Measurements from ENCODE around the gene OTOF.

Gene OTOF

DNA sequence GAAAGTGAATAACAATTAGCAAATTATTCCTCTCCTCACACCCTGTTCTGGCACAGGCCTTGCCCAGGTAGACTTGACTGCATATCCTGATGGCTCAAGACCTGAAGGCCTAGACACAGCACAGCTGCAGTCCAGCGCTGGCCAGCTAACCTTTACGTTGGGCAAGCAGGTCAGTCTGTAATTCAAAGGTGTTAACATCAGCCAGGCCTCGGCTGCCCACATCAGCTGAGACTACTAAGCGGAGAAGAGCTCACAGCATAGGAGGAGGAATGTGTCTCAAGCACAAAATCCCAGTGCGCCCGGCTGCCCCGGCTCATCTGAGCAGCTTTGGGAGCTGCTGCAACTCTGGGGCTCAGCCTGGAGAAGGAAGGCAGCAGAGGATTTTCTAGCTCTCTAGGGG, 33.5 kb upstream of the OTOF start:
- TF ChIP-seq GATA1 (IDR thresholded peaks at IDR 0.05; ENCODE audit: low read depth, low read length) (no peak), POLR2A (IDR thresholded peaks at IDR 0.05; ENCODE audit: low read length) (no peak)
- no peak for DNase-seq

DNA sequence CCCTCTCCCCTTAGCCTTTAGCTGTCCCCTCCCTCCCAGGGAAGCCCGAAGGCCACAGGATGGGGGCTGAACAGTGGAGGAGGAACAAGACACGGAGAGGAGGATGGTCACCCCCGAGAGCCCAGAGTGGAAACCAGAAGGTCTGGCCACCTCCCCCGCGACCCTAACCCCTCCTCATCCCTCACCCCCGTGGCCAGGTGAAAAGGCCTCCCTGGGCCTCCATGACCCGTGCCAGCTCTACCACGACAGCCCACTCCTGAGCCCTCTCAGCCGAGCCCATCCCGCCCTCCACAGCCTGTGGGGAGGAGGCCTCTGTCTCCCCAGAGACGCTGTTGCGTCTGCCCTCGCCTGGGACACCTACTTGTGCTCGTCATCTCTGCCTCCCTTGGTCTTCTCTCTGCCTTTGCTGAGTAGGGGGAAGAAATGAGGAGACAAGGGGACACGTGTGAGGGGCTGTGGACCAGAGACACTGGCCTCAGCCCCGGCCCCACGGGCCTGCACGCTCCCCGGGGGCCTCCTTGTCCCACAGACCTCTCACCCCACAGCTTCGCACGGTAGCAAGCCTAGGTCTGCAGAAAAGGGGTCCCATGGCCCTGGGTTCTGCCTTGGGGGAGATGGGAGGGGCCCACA, 32.5 kb upstream of the OTOF start:
- DNase-seq = no peak
- TF ChIP-seq GATA1 (IDR thresholded peaks at IDR 0.05; ENCODE audit: low read depth, low read length) (no peak), POLR2A (IDR thresholded peaks at IDR 0.05; ENCODE audit: low read length) (no peak)

DNA sequence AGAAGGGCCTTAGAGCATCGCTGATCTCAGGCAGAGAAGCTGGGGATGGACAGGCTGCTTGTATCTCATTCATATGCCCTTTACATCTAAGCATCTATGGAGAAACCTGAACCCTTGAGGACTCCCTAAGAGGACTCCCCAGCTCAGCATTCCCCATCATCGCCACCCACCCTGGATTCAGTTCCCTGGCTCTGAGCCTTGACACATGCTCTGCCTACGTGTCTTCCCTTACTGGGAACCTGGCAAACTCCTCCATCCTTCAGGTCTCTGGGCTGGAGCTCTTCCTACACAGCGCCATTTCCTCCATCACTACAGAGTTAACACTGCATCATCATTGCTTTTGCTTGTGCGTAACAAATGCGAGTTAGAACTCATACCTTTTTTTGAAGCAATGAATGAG, 31.2 kb upstream of the OTOF start:
- DNase-seq = no peak
- TF ChIP-seq POLR2A (IDR thresholded peaks at IDR 0.05; ENCODE audit: low read length) = no peak
- TF ChIP-seq GATA1 (IDR thresholded peaks at IDR 0.05; ENCODE audit: low read depth, low read length) = no peak

DNA sequence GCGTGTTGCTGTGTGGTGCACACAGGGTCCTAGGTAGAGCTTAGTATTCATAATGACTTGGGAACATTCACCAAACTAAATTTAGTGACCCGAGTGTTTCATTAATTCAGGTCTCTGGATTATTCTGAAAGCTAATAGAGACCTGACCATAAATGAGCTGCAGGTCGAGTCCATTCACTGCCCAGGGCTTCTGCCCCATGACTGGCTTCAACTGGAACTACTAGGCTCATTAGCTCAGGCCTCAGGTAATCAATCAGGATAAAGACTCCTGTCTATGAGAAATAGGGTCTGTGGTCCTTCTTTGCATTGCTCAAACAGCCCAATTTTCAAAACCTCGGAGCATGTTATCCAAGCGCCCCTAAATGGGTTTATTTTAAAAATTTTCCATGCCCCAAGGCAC, 30.0 kb upstream of the OTOF start:
- TF ChIP-seq POLR2A (IDR thresholded peaks at IDR 0.05; ENCODE audit: low read length) (no peak), GATA1 (IDR thresholded peaks at IDR 0.05; ENCODE audit: low read depth, low read length) (no peak)

DNA sequence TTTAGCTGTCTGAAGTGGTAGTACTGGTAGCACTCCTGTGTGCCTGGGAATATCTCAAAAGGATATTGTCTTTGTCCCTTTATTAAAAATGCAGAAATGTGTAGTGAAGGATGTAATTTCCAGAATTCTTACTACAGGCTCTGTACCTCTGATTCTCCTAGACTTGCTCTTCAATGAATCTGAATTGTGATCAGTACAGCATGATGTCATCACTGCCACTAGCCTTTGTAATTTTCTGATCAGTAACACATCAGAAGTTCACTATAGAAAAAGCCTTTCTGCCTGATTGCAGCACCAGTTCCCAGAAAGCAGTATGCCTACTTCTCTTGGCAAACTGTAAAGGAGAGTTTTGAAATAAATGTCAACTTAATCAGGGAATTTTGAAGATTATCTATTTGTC, 29.2 kb upstream of the OTOF start:
- TF ChIP-seq GATA1 (IDR thresholded peaks at IDR 0.05; ENCODE audit: low read depth, low read length) (no peak), POLR2A (IDR thresholded peaks at IDR 0.05; ENCODE audit: low read length) (no peak)
- no peak for DNase-seq

More for the DNA sequence above, 30.0 kb upstream of the OTOF start:
- DNase-seq = no peak

DNA sequence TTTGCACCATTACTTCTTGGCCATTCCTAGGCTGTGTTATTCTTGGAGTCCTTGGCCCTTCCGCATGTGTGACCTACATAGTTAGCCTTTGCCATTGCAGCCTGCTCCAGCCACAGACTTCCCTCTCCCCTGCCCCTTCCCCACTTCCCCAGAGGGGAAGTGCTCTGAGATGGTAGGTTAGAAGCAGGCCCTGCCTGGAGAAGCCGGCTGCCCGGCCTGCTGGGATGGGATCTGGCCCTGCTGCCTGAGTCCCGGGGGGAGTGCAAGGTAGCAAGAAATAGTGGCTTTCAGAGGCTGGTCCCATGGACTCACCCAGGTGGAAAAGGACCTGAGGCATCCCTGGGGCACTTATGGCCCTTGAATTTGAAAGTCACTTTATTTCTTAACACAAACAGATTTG, 28.4 kb upstream of the OTOF start:
- DNase-seq = no peak
- TF ChIP-seq GATA1 (IDR thresholded peaks at IDR 0.05; ENCODE audit: low read depth, low read length) (no peak), POLR2A (IDR thresholded peaks at IDR 0.05; ENCODE audit: low read length) (no peak)

DNA sequence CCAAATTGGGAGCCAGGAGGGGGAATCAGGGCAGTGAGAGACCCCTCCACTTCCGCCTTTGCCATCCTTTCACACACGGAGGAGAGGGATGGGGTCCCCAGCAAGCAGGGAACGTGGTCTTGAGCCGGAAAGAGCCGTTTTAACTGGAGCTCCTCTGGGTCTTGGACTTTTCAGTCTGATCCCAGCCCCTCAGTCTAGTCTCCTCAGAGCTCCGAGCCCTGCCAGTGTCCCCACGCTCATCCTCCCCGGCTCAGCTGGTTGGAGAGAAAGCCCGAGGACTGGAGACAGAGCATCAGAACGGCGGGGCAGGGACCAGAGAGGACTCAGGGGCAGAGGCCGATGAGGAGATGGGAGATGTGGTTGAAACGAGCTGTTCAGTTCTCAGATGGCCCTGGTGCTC, 26.1 kb upstream of the OTOF start:
- no peak for DNase-seq
- TF ChIP-seq GATA1 (IDR thresholded peaks at IDR 0.05; ENCODE audit: low read depth, low read length) = no peak
- no peak for TF ChIP-seq POLR2A (IDR thresholded peaks at IDR 0.05; ENCODE audit: low read length)

DNA sequence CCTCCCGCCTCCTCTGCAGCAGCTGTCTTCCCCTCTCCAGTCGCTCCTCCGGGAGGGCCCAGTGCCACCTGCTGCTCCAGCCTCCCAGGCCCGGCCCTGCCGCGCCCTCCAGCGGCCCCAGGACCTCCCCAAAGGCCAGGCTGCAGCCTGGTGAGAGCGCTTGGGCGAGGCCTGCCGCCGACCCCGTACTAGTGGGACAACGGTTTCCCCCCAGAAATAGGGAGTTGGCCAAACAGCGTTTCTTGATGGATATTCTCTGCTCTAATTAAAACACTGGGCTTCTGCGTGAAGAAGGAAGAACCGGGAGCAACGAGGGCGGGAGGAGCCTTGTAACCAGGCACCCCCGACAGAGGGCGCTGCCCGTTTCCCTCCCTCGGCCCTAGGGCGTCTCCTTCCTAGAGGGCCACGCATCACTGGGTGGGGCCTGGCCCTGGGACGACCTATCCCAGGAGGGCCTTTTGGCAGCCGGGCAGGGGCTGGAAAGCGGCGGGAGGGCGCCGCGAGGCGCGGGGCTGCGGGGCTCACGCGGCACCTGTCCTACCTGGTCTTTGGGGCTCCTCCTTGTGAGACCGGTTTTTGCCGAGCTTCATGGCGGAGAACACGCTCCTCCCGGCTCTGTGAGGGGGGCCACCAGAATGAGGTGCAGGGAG, 25.4 kb upstream of the OTOF start:
- DNase-seq = peak; percentile 75 to 85
- TF ChIP-seq POLR2A (IDR thresholded peaks at IDR 0.05; ENCODE audit: low read length) (no peak), GATA1 (IDR thresholded peaks at IDR 0.05; ENCODE audit: low read depth, low read length) (no peak)

DNA sequence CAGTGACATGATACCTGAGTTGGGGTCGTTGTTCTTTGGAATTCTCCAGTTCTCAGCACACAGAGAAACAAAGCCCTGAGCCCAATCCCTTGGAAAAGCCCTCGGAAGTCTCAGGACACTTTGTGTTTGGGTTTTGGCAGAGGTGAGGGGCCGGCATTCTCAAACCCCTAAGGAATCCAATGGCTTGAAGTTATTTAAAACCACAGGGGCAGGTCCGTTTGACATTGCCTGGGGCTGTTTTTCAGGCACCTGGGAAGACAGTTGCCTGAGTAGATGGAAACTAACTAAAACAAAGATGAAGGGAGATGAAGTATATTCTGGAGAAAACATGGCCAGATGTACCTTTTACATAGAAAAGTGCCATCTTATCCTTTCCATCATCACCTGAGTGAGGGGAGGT, 22.5 kb upstream of the OTOF start:
- no peak for DNase-seq
- no peak for TF ChIP-seq POLR2A (IDR thresholded peaks at IDR 0.05; ENCODE audit: low read length)
- no peak for TF ChIP-seq GATA1 (IDR thresholded peaks at IDR 0.05; ENCODE audit: low read depth, low read length)

DNA sequence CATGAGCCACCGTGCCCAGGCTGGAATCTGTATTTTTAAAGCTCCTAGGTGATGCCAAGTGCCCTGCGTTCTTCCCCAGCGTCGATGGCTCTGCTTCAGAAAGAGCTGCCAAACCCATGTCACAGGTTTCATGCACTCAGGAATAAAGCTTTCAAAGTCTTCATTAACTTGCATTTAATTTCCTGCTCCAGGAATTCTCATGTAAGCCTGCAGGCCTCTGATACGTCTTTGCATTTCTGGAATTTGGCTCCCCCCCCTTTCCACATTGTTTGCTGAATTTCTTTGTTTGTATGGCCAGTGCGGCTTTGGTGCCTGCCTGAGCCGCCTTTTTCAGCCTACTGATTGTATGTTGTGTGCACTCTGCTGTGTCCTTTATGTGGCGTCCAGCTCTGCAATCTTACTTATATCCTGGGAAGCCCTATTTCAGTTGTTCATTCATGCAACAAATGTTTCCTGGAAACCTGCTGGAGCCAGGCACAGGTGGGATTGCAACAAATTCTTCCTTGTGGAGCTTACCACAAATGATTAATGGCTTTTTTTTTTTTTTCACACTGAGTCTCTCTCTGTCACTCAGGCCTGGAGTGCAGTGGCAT, 17.9 kb upstream of the OTOF start:
- no peak for DNase-seq
- TF ChIP-seq GATA1 (IDR thresholded peaks at IDR 0.05; ENCODE audit: low read depth, low read length) (no peak), POLR2A (IDR thresholded peaks at IDR 0.05; ENCODE audit: low read length) (no peak)

DNA sequence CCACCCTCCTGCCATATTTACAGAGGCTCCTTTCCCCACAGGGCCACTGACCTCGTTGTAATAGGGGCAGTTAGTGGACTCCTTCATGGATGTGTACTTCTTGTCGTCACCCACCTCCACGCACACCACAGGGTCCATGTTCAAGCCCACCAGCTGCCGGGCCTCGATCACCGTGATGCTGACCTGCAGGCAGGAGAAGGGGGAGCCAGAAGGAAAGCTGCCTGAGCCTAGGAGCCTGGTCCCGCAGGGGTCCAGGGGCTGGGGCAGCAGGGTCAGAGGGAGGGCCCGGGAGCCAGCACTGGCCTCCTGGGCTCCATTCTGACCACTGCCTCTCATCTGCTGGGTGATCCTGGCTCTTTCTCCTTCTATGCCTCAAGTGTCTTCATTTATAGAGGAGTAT, 17.0 kb upstream of the OTOF start:
- no peak for DNase-seq
- no peak for TF ChIP-seq GATA1 (IDR thresholded peaks at IDR 0.05; ENCODE audit: low read depth, low read length)

DNA sequence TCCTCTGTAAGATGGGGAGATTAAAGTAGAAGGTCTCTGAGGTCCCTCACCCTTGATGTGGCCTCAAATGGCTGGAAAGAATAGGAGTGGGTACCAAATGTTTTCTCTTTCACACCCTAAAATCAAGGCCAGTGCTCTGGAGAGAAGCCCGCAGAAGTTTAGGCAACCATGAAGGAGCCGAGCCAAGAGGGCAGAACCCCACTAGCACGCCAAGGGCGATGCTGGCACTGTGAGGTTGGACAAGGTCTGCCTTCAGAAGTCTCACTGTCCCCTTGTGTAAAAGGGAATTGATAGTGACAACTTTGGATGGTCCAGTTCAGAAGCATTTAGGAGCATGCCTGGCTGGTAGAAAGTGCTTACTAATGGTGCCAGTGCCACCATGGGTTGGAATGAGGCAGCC, 16.3 kb upstream of the OTOF start:
- no peak for TF ChIP-seq POLR2A (IDR thresholded peaks at IDR 0.05; ENCODE audit: low read length)
- TF ChIP-seq GATA1 (IDR thresholded peaks at IDR 0.05; ENCODE audit: low read depth, low read length) = no peak
- no peak for DNase-seq

DNA sequence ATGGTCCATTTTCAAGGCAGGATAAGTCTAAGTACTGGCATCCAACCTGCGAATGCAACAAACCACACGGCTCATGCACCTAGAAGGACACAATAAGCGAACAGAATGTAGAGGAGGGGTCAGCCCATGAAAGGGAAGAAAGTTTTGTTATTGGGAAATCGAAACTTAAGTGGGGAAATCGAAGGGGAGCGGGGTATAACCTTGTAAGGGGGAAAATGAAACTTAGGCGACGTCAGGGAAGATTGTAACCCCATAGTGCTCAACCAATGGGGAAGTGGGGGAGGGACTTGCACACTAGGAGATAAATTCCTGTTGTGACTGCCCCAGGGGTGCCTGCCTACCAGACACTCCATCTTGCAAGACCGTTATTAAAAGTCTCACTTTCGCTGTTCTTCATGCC, 15.6 kb upstream of the OTOF start:
- no peak for DNase-seq
- TF ChIP-seq POLR2A (IDR thresholded peaks at IDR 0.05; ENCODE audit: low read length) (no peak), GATA1 (IDR thresholded peaks at IDR 0.05; ENCODE audit: low read depth, low read length) (no peak)

DNA sequence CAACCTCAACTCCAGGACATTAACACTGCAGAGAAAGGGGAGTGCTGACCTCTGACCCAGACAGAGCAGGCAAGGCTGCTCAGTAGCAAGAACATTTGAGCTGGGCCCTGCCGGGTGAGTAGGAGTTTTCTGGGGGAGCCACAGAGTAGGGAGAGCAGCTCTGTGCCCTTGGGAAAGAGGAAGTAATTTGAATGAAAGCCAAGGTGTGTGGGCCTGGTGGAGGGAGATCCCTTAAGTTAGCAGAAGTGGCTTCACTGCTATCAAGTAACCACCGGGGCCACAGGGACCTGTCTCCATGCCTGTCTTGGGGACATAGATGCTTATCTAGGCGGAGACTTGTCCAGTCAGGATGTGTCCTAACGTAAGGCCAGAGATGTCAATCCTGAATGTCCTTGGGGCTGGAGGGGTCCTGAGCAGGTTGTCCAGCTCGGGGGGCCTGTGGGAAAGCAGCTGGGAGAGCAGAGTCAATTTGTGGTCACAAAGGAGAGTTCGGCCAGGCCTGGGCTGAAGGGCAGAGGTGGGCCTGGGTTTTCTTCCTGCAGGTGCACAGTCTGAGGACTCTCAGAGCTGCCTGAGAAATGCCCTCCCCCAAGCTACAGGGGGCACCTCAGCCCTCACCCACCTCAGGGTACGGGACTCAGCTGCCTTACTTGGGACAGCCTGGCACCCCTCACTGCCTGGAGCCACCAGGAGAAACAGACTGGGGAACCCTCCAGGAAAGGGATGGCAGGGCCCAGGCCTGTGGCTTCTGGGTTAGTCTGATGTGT, 15.0 kb upstream of the OTOF start:
- TF ChIP-seq GATA1 (IDR thresholded peaks at IDR 0.05; ENCODE audit: low read depth, low read length) = no peak
- no peak for TF ChIP-seq POLR2A (IDR thresholded peaks at IDR 0.05; ENCODE audit: low read length)
- DNase-seq = no peak
